SK-N-SH treated with all-trans-retinoic acid at 6 μM for 48 hours (cell line): ENCODE data around the gene NTM.

ENCODE experiments used
- ATAC-seq: fragments of 200-7000 bp; cut with Tn5 transposase; 3 replicates; pipeline ENCODE4 v1.9.1; 2020; ENCODE audit warnings: mild to moderate bottlenecking, moderate library complexity
- ARNTL ChIP-seq: fragments of 450-650 bp; formaldehyde crosslinking; IDR thresholded peaks from 2 replicates; pipeline ENCODE4 v1.5.0; 2020; ENCODE audit warnings: low read depth, mild to moderate bottlenecking, moderate library complexity, borderline replicate concordance
- BACH2 ChIP-seq: fragments of 250-450 bp; sonication (Bioruptor Pico); IDR thresholded peaks from 2 replicates; pipeline ENCODE4 v1.9.0; 2021; ENCODE audit warnings: mild to moderate bottlenecking, borderline replicate concordance
- CREB5 ChIP-seq: fragments of 250-450 bp; sonication (Bioruptor Pico); IDR thresholded peaks from 2 replicates; pipeline ENCODE4 v1.5.1; 2020; ENCODE audit warnings: low read depth, mild to moderate bottlenecking, moderate library complexity
- CSDC2 ChIP-seq: fragments of 250-450 bp; sonication (Bioruptor Pico); IDR thresholded peaks from 2 replicates; pipeline ENCODE4 v1.5.0; 2020; ENCODE audit warnings: mild to moderate bottlenecking, moderate library complexity
- ISL1 ChIP-seq: fragments of 250-450 bp; sonication (Bioruptor Pico); IDR thresholded peaks from 2 replicates; pipeline ENCODE4 v2.1.2; 2022; ENCODE audit warnings: mild to moderate bottlenecking, moderate library complexity
- OSR1 ChIP-seq: fragments of 250-450 bp; sonication (Bioruptor Pico); IDR thresholded peaks from 2 replicates; pipeline ENCODE4 v1.8.0; 2022; ENCODE audit warnings: moderate library complexity, mild to moderate bottlenecking, inconsistent platforms
- PATZ1 ChIP-seq: fragments of 250-450 bp; sonication (Bioruptor Pico); IDR thresholded peaks from 2 replicates; pipeline ENCODE4 v1.8.0; 2020; ENCODE audit warnings: mild to moderate bottlenecking, moderate library complexity, borderline replicate concordance
- PPARA ChIP-seq: fragments of 250-450 bp; sonication (Bioruptor Pico); IDR thresholded peaks from 2 replicates; pipeline ENCODE4 v1.5.0; 2020; ENCODE audit warnings: mild to moderate bottlenecking, borderline replicate concordance
- RARB ChIP-seq: fragments of 250-450 bp; sonication (Bioruptor Pico); IDR thresholded peaks from 2 replicates; pipeline ENCODE4 v1.8.0; 2021; ENCODE audit warnings: mild to moderate bottlenecking, moderate library complexity
- SNAI2 ChIP-seq: fragments of 250-450 bp; sonication (Bioruptor Pico); IDR thresholded peaks from 2 replicates; pipeline ENCODE4 v1.5.0; 2020; ENCODE audit warnings: mild to moderate bottlenecking, moderate library complexity
- TCF4 ChIP-seq: fragments of 250-450 bp; sonication (Bioruptor Pico); IDR thresholded peaks from 2 replicates; pipeline ENCODE4 v1.8.0; 2021; ENCODE audit warnings: mild to moderate bottlenecking, moderate library complexity, borderline replicate concordance
- TOX ChIP-seq: fragments of 250-450 bp; sonication (Bioruptor Pico); IDR thresholded peaks from 2 replicates; pipeline ENCODE4 v1.8.0; 2021; ENCODE audit warnings: mild to moderate bottlenecking, moderate library complexity, borderline replicate concordance
- TSHZ2 ChIP-seq: fragments of 250-450 bp; sonication (Bioruptor Pico); IDR thresholded peaks from 2 replicates; pipeline ENCODE4 v1.5.0; 2020; ENCODE audit warnings: mild to moderate bottlenecking, moderate library complexity
- ZFP3 ChIP-seq: fragments of 250-450 bp; sonication (Bioruptor Pico); IDR thresholded peaks from 2 replicates; pipeline ENCODE4 v1.5.0; 2020; ENCODE audit warnings: mild to moderate bottlenecking, moderate library complexity
- ZFP30 ChIP-seq: fragments of 450-650 bp; formaldehyde crosslinking; IDR thresholded peaks from 2 replicates; pipeline ENCODE4 v1.5.0; 2022; ENCODE audit warnings: mild to moderate bottlenecking, moderate library complexity
- ZNF565 ChIP-seq: fragments of 450-650 bp; formaldehyde crosslinking; conservative IDR thresholded peaks from 2 replicates; pipeline ENCODE4 v1.5.0; 2020; ENCODE audit warnings: low read depth, mild to moderate bottlenecking, moderate library complexity
- ZNF70 ChIP-seq: fragments of 450-650 bp; formaldehyde crosslinking; IDR thresholded peaks from 2 replicates; pipeline ENCODE4 v1.5.0; 2020; ENCODE audit warnings: mild to moderate bottlenecking, moderate library complexity
- ZNF8 ChIP-seq: fragments of 450-650 bp; formaldehyde crosslinking; IDR thresholded peaks from 2 replicates; pipeline ENCODE4 v1.5.0; 2020; ENCODE audit warnings: mild to moderate bottlenecking, moderate library complexity
- TF ChIP-seq, protein P1 (sequence below): fragments of 250-450 bp; sonication (Bioruptor Pico); IDR thresholded peaks from 2 replicates; pipeline ENCODE4 v1.5.1; 2021; ENCODE audit warnings: mild to moderate bottlenecking, moderate library complexity
- TF ChIP-seq, protein P2 (sequence below): fragments of 250-450 bp; sonication (Bioruptor Pico); IDR thresholded peaks from 2 replicates; pipeline ENCODE4 v1.8.0; 2021; ENCODE audit warnings: low read depth, mild to moderate bottlenecking, moderate library complexity, borderline replicate concordance

NTM gene

DNA sequence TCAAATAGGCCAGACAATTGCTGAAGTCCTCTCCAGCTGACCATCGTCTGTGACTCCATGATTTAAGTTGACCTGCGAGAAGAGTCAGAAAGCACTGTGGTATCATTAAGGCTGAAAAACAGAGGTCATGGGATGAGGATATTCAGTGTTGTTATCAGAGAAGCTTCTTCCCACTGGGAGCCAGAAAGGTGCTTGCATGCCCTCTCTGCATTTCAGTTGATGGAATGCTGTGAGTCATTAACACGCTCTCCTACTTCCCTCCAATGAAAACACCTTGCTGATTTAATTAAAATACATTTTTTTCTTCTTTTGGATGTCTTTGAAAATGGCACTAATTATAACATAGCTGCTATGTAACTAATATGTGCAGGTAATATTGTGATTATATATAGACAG lies 667.0 kb downstream of the NTM start:
- TF ChIP-seq SNAI2 (CRISPR knock-in tag) (no peak), TOX (CRISPR knock-in tag) (no peak), PATZ1 (CRISPR knock-in tag) (no peak), CREB5 (CRISPR knock-in tag) (no peak), ZNF8 (CRISPR knock-in tag) (no peak), CSDC2 (CRISPR knock-in tag) (no peak), TSHZ2 (CRISPR knock-in tag) (no peak), ARNTL (CRISPR knock-in tag) (no peak), TCF4 (CRISPR knock-in tag) (no peak), ZFP30 (CRISPR knock-in tag) (no peak), ZNF565 (CRISPR knock-in tag) (no peak)
- TF ChIP-seq, protein P1, sequence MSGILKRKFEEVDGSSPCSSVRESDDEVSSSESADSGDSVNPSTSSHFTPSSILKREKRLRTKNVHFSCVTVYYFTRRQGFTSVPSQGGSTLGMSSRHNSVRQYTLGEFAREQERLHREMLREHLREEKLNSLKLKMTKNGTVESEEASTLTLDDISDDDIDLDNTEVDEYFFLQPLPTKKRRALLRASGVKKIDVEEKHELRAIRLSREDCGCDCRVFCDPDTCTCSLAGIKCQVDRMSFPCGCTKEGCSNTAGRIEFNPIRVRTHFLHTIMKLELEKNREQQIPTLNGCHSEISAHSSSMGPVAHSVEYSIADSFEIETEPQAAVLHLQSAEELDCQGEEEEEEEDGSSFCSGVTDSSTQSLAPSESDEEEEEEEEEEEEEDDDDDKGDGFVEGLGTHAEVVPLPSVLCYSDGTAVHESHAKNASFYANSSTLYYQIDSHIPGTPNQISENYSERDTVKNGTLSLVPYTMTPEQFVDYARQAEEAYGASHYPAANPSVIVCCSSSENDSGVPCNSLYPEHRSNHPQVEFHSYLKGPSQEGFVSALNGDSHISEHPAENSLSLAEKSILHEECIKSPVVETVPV: no peak
- no peak for ATAC-seq

GRCh38 chr11:132037956-132038355 lies 667.5 kb downstream of the NTM start:
- TF ChIP-seq PATZ1 (CRISPR knock-in tag): no peak
- TF ChIP-seq CREB5 (CRISPR knock-in tag): no peak
- TF ChIP-seq ARNTL (CRISPR knock-in tag): no peak
- no peak for ATAC-seq

- ATAC-seq: no peak
- no peak for TF ChIP-seq BACH2 (CRISPR knock-in tag)
- no peak for TF ChIP-seq ISL1
- TF ChIP-seq PPARA: no peak
- no peak for TF ChIP-seq CREB5 (CRISPR knock-in tag)
- no peak for TF ChIP-seq ZNF70
- no peak for TF ChIP-seq RARB (CRISPR knock-in tag)
- TF ChIP-seq PATZ1 (CRISPR knock-in tag): no peak
- TF ChIP-seq CSDC2 (CRISPR knock-in tag): no peak
- TF ChIP-seq OSR1 (CRISPR knock-in tag): no peak
- TF ChIP-seq ZFP3: no peak
- no peak for TF ChIP-seq ZNF565 (CRISPR knock-in tag)
- no peak for TF ChIP-seq TOX (CRISPR knock-in tag)
- no peak for TF ChIP-seq SNAI2 (CRISPR knock-in tag)
- TF ChIP-seq ZFP30 (CRISPR knock-in tag): no peak
- TF ChIP-seq, protein P2, sequence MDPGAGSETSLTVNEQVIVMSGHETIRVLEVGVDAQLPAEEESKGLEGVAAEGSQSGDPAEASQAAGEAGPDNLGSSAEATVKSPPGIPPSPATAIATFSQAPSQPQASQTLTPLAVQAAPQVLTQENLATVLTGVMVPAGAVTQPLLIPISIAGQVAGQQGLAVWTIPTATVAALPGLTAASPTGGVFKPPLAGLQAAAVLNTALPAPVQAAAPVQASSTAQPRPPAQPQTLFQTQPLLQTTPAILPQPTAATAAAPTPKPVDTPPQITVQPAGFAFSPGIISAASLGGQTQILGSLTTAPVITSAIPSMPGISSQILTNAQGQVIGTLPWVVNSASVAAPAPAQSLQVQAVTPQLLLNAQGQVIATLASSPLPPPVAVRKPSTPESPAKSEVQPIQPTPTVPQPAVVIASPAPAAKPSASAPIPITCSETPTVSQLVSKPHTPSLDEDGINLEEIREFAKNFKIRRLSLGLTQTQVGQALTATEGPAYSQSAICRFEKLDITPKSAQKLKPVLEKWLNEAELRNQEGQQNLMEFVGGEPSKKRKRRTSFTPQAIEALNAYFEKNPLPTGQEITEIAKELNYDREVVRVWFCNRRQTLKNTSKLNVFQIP: no peak
- TF ChIP-seq ARNTL (CRISPR knock-in tag): no peak
These were observed 669.1 kb downstream of the NTM start for GRCh38 chr11:132039521-132039920.
